WI38 (cell line): Measurements from ENCODE around the gene CNTNAP4.

Source experiments
- H3K4me3 ChIP-seq: 2 replicates; pipeline ENCODE4 v1.5.1; 2011; ENCODE audit warnings: low read depth, mild to moderate bottlenecking, control low read depth, low read length
- CTCF ChIP-seq: IDR thresholded peaks from 2 replicates; pipeline ENCODE4 v1.5.1; 2012; ENCODE audit warnings: low read depth, mild to moderate bottlenecking, control low read depth, low read length

Gene CNTNAP4

GRCh38 chr16:76276745-76277438 lies at the start of gene CNTNAP4:
Gene CNTNAP4, plus strand, starts transcription at chr16:76277401. Its CDS starts 262 bp downstream, at chr16:76277663.
- TF ChIP-seq CTCF, result no peak
- H3K4me3 ChIP-seq, result no peak within 1 kb of the TSS

- no peak for TF ChIP-seq CTCF
- H3K4me3 ChIP-seq, result no peak overlapping the region
Observed at GRCh38 chr16:76228546-76229146, 48.6 kb upstream of the CNTNAP4 start.

GRCh38 chr16:76232704-76233103 lies 44.5 kb upstream of the CNTNAP4 start:
- no peak overlapping the region for H3K4me3 ChIP-seq
- no peak for TF ChIP-seq CTCF

GRCh38 chr16:76235025-76235424 lies 42.2 kb upstream of the CNTNAP4 start:
- TF ChIP-seq CTCF, result no peak
- H3K4me3 ChIP-seq, result no peak overlapping the region

GRCh38 chr16:76235426-76235825 lies 41.8 kb upstream of the CNTNAP4 start:
- H3K4me3 ChIP-seq, result no peak overlapping the region
- TF ChIP-seq CTCF, result no peak

- TF ChIP-seq CTCF, result no peak
- no peak overlapping the region for H3K4me3 ChIP-seq
Observed at GRCh38 chr16:76237471-76237870, 39.7 kb upstream of the CNTNAP4 start.

GRCh38 chr16:76241755-76242154 lies 35.4 kb upstream of the CNTNAP4 start:
- no peak for TF ChIP-seq CTCF

More at GRCh38 chr16:76241755-76242154, 35.4 kb upstream of the CNTNAP4 start:
- no peak overlapping the region for H3K4me3 ChIP-seq
